GM18507 (cell line): ENCODE measurements around the gene MKNK2.
"Not testable (repeated sequence)": the region's sequence is repeated elsewhere in the genome, so short reads cannot be mapped to it uniquely, and the experiment has no call there.

ENCODE experiments used
- DNase-seq: peaks from one replicate; pipeline ENCODE4 v3.0.0; 2011; ENCODE audit warnings: low read depth; ENCODE audit not compliant: insufficient read length; ENCODE audit errors: extremely low spot score
- FAIRE-seq: peaks from 2 replicates; lab custom pipeline; 2011; peaks lifted over from hg19 to GRCh38; lab: Jason Lieb, UNC

The MKNK2 gene

GRCh38 chr19:2050991-2051772 is at the start of gene MKNK2:
Gene MKNK2, minus strand, starts transcription at chr19:2051244. Its CDS starts 393 bp downstream, at chr19:2050851.
- FAIRE-seq: peak; percentile 96
- DNase-seq: peak; percentile 85

GRCh38 chr19:2100719-2101061 is 49.6 kb upstream of the MKNK2 start:
- no peak for FAIRE-seq

GRCh38 chr19:2099937-2100718 is 49.1 kb upstream of the MKNK2 start:
- no peak for FAIRE-seq
- no peak for DNase-seq

More at GRCh38 chr19:2100719-2101061, 49.6 kb upstream of the MKNK2 start:
- no peak for DNase-seq

DNA sequence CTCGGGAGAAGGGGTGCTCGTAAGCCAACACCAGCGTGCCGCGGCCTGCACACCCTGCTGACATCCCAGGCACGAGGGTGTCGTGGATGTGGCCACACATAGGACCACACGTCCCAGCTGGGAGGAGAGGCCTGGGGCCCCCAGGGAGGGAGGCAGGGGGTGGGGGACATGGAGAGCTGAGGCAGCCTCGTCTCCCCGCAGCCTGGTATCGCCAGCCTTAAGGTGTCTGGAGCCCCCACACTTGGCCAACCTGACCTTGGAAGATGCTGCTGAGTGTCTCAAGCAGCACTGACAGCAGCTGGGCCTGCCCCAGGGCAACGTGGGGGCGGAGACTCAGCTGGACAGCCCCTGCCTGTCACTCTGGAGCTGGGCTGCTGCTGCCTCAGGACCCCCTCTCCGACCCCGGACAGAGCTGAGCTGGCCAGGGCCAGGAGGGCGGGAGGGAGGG is 48.0 kb upstream of the MKNK2 start:
- no peak for FAIRE-seq
- no peak for DNase-seq

DNA sequence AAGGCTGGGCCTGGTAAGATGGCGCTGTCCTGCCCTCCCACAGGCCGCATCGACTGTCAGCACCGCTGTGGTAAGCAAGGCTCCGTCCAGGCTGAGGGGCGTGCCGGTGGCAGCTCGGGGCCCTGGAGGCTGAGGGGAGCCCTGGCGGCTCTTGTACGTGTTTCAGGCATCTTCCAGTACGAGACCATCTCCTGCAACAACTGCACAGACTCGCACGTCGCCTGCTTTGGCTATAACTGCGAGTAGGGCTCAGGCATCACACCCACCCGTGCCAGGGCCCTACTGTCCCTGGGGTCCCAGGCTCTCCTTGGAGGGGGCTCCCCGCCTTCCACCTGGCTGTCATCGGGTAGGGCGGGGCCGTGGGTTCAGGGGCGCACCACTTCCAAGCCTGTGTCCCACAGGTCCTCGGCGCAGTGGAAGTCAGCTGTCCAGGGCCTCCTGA is 46.9 kb upstream of the MKNK2 start:
- FAIRE-seq: no peak
- DNase-seq: no peak

- DNase-seq (no peak), FAIRE-seq (peak; percentile 67)
Measured at GRCh38 chr19:2097203-2097885, 46.3 kb upstream of the MKNK2 start.

DNA sequence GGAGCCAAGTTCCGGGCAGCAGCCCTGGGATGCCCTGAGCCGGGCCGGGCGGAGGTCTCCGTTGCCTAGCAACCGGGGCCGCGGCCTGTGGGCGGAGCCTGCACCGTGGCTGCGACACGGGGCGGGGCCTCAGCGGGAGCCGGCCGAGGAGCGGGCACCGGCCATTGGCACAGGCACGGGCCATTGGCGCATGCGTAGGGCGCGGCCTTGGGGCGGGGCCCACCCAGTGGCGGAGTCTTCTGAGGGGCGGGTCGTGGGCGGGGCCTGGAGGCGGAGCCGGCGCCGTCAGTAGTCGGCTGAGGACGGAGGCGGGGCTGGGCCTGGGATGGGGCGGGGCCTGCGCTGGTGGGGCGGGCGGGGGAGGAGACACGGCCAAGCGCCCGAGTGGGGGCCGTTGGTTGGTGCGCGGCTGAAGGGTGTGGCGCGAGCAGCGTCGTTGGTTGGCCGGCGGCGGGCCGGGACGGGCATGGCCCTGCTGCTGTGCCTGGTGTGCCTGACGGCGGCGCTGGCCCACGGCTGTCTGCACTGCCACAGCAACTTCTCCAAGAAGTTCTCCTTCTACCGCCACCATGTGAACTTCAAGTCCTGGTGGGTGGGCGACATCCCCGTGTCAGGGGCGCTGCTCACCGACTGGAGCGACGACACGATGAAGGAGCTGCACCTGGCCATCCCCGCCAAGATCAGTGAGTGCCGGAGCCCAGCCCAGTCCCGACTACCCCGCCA is 45.6 kb upstream of the MKNK2 start, which contains the start of gene IZUMO4:
Gene IZUMO4 (plus strand): TSS at position 436 of the 723 bp plus-strand sequence. CDS start 31 bp downstream, at position 467.
- DNase-seq (peak; percentile 97), FAIRE-seq (peak; percentile 97)

DNA sequence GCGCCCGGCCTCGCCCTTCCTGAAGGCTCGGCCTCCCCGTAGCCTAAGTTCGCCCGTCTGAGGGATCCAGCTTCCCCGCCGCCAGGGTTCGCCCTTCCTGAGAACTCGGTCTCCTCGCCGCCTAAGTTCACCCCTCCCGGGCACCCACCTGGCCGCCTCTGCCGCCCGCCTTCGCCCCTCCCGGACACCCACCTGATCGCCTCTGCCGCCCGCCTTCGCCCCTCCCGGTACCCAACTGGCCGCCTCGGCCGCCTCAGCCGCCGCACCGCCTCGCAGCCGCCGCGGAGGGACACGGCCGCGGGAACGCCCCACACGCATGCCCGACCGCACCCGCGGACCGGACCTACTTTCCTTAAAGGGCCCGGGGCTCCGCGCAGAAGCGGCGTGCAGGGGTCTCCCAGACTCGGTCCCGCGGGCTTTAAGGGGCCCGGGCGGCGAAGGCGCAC is 45.0 kb upstream of the MKNK2 start, which contains the start of gene MOB3A:
Gene MOB3A (minus strand): TSS at position 293 of the 446 bp plus-strand sequence. CDS start 17,766 bp downstream, outside the sequence.
- FAIRE-seq (no peak), DNase-seq (no peak)

GRCh38 chr19:2091926-2092525 is 41.0 kb upstream of the MKNK2 start:
- DNase-seq, FAIRE-seq: not testable (repeated sequence)

GRCh38 chr19:2089727-2090053 is 38.6 kb upstream of the MKNK2 start:
- DNase-seq (no peak), FAIRE-seq (no peak)

- FAIRE-seq (peak; percentile 88), DNase-seq (no peak)
Measured at GRCh38 chr19:2089001-2089711, 38.1 kb upstream of the MKNK2 start.

GRCh38 chr19:2087621-2088100 is 36.6 kb upstream of the MKNK2 start:
- DNase-seq: no peak
- peak; percentile 89 for FAIRE-seq

GRCh38 chr19:2086695-2087620 is 35.9 kb upstream of the MKNK2 start:
- peak; percentile 88 for FAIRE-seq
- DNase-seq: not testable (repeated sequence)

DNA sequence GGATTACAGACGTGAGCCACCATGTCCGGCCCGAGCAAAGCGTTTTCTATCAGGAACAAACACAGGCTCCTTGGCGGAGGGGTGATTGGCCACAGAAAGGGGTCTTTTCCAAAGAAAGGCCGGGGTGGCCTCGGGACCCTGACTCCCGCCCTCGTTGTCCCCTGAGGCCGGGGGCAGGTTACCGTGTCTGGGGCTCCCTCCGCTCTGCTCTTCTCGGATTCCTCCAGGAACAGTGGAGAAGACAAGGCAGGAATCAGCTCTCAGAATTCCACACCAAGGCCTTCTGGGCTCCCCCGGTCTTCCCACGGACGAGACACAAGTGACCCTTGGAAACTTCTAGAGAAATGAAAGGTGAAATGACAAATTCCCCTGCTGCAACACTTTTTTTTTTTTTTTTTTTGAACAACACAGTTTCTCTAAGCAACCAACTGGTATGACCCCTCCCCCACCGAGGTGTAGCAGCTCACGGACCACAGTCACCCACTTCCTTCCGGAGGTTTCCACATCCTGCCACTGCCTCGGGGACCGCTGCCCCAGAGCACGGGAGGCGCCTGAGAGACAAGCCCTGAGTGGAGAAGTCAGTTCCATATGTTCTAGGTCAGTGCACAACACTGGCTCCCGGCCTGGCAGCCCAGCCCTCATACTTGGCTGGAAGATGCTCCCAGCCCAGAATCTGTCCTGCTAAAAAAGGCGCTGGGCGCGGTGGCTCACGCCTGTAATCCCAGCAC is 34.1 kb upstream of the MKNK2 start:
- no peak for DNase-seq
- FAIRE-seq: peak; percentile 98

- DNase-seq (no peak), FAIRE-seq (peak; percentile 85)
Measured at GRCh38 chr19:2083174-2083854, 32.3 kb upstream of the MKNK2 start.
